Lung (tissue), 12 donors: ENCODE results near the gene FBXL17. TPM values are rescaled to one million over a fixed set of nuclear protein-coding genes. Genes with fewer than 3 reads are reported as not detected.

ENCODE experiments used
- ATAC-seq: fragments of 200-7000 bp; cut with Tn5 transposase; one replicate; pipeline ENCODE4 v1.9.1; 2020; ENCODE audit warnings: moderate number of reproducible peaks; ENCODE audit not compliant: insufficient read depth, low FRiP score
- DNase-seq, 3 donors: peaks; one replicate each; pipeline ENCODE4 v3.0.0-alpha.2; 2013 to 2017
- H3K27ac ChIP-seq, 2 donors: one replicate each; pipeline ENCODE4 v1.5.1; 2013; ENCODE audit warnings: mild to moderate bottlenecking in 2 of 2, moderate library complexity in 2 of 2, control low read depth in 1 of 2, inconsistent platforms in 1 of 2, low read depth in 1 of 2, low read length in 1 of 2
- H3K27me3 ChIP-seq, 3 donors: one replicate each; pipeline ENCODE4 v1.5.1; 2013; ENCODE audit warnings: low read length in 2 of 3; ENCODE audit not compliant: control insufficient read depth in 3 of 3, insufficient read depth in 3 of 3
- H3K36me3 ChIP-seq, 4 donors: one replicate each; pipeline ENCODE4 v1.5.1; 2013; ENCODE audit warnings: low read length in 4 of 4, mild to moderate bottlenecking in 1 of 4, moderate library complexity in 1 of 4; ENCODE audit not compliant: control insufficient read depth in 4 of 4, insufficient read depth in 4 of 4
- H3K4me1 ChIP-seq, 5 donors: one replicate each; pipeline ENCODE4 v1.5.1; 2013; ENCODE audit warnings: low read length in 5 of 5, mild to moderate bottlenecking in 2 of 5, moderate library complexity in 1 of 5; ENCODE audit not compliant: control insufficient read depth in 5 of 5, insufficient read depth in 5 of 5
- H3K4me3 ChIP-seq: one replicate; pipeline ENCODE4 v1.5.1; 2013; ENCODE audit warnings: mild to moderate bottlenecking, control low read depth, moderate library complexity
- H3K9ac ChIP-seq, 2 donors: one replicate each; pipeline ENCODE4 v1.5.1; 2013; ENCODE audit warnings: low read length in 2 of 2, control low read depth in 1 of 2; ENCODE audit not compliant: insufficient read depth in 1 of 2
- H3K9me3 ChIP-seq, 4 donors: one replicate each; pipeline ENCODE4 v1.5.1; 2013; ENCODE audit warnings: low read length in 3 of 4, mild to moderate bottlenecking in 1 of 4, moderate library complexity in 1 of 4; ENCODE audit not compliant: control insufficient read depth in 4 of 4, insufficient read depth in 3 of 4
- WGBS, 2 donors: extraction: QIAGEN DNeasy Blood & Tissue Kit; methylation state at CpG; one replicate each; pipeline ENCODE4 v1.1.7; 2013; 5-methylcytosine and 5-hydroxymethylcytosine counted together
- polyA plus RNA-seq, 2 donors: library from polyadenylated mRNA; stranded (reverse); fragments of 200-250 nt; gene quantifications; one replicate each; pipeline ENCODE4 v1.2.1, GENCODE V29; 2013
- total RNA-seq, 2 donors: library from RNA; depleted of rRNA in 1 of 2; stranded (reverse); fragments of >200 nt in 1 of 2; gene quantifications; one replicate each; pipeline ENCODE4 v1.2.1, GENCODE V29; 2014 to 2021
- TF ChIP-seq, protein P1 (sequence below): IDR thresholded peaks from 2 replicates; pipeline ENCODE4 v1.5.1; 2012; ENCODE audit warnings: mild to moderate bottlenecking; ENCODE audit errors: control extremely low read depth, extremely low read depth
- donor health status: control.
- donor health status: control.
- donor health status: Bipolar disorder and iron deficiency.
- donor health status: healthy.
- donor health status: DM: yes; HTN: yes; CAD: no.

Gene FBXL17
- total and polyA plus RNA-seq, 4 donors, result 4.0 to 23.9 (median 13.6) TPM

- ATAC-seq, result no peak
- H3K27ac ChIP-seq, result no peak overlapping the region
- no peak for DNase-seq
Measured at GRCh38 chr5:108064302-108064701, 317.6 kb downstream of the FBXL17 start.

GRCh38 chr5:108061941-108062340 lies 320.0 kb downstream of the FBXL17 start:
- Histone ChIP-seq H3K36me3 (no peaks in the 10 kb centered on the region), H3K4me3 (no peak overlapping the region), H3K4me1 (peaks cover 0 to 8% (median 3%) of the 10 kb centered on the region in 5 donors), H3K27me3 (no peaks in the 10 kb centered on the region), H3K9ac (no peak overlapping the region), H3K27ac (no peak overlapping the region), H3K9me3 (no peaks in the 10 kb centered on the region)
- WGBS, 2 donors, result 56 to 69% methylated on average over 6 of the region's 6 CpGs
- DNase-seq (peak in 1 of 3 donors; percentile 40), ATAC-seq (no peak)
- TF ChIP-seq, protein P1, sequence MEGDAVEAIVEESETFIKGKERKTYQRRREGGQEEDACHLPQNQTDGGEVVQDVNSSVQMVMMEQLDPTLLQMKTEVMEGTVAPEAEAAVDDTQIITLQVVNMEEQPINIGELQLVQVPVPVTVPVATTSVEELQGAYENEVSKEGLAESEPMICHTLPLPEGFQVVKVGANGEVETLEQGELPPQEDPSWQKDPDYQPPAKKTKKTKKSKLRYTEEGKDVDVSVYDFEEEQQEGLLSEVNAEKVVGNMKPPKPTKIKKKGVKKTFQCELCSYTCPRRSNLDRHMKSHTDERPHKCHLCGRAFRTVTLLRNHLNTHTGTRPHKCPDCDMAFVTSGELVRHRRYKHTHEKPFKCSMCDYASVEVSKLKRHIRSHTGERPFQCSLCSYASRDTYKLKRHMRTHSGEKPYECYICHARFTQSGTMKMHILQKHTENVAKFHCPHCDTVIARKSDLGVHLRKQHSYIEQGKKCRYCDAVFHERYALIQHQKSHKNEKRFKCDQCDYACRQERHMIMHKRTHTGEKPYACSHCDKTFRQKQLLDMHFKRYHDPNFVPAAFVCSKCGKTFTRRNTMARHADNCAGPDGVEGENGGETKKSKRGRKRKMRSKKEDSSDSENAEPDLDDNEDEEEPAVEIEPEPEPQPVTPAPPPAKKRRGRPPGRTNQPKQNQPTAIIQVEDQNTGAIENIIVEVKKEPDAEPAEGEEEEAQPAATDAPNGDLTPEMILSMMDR, result no peak

More at GRCh38 chr5:108064302-108064701, 317.6 kb downstream of the FBXL17 start:
- peaks cover 1 to 17% (median 3%) of the 10 kb centered on the region in 5 donors for H3K4me1 ChIP-seq
- H3K36me3 ChIP-seq, result no peaks in the 10 kb centered on the region
- no peak overlapping the region for H3K4me3 ChIP-seq
- no peaks in the 10 kb centered on the region for H3K27me3 ChIP-seq
- H3K9me3 ChIP-seq, result no peaks in the 10 kb centered on the region
- peak overlapping the region in 1 of 2 donors; percentile 19 for H3K9ac ChIP-seq
- TF ChIP-seq, protein P1, result no peak

- Histone ChIP-seq H3K4me1 (peaks cover 0 to 8% (median 2%) of the 10 kb centered on the region in 5 donors), H3K9me3 (no peaks in the 10 kb centered on the region), H3K27ac (no peak overlapping the region), H3K27me3 (no peaks in the 10 kb centered on the region), H3K4me3 (no peak overlapping the region), H3K36me3 (no peaks in the 10 kb centered on the region), H3K9ac (no peak overlapping the region)
- ATAC-seq (no peak), DNase-seq (no peak)
- TF ChIP-seq, protein P1, result no peak
Measured at GRCh38 chr5:108060340-108060739, 321.6 kb downstream of the FBXL17 start.

GRCh38 chr5:108059334-108059733 lies 322.6 kb downstream of the FBXL17 start:
- WGBS, 2 donors, result 95 to 96% methylated on average over 3 of the region's 3 CpGs
- Histone ChIP-seq H3K36me3 (peaks cover 0 to 3% (median 0%) of the 10 kb centered on the region in 4 donors), H3K9ac (no peak overlapping the region), H3K9me3 (peaks cover 0 to 2% (median under 1%) of the 10 kb centered on the region in 4 donors), H3K4me1 (peaks cover 0 to 8% (median 0%) of the 10 kb centered on the region in 5 donors), H3K27me3 (no peaks in the 10 kb centered on the region), H3K4me3 (no peak overlapping the region), H3K27ac (no peak overlapping the region)
- ATAC-seq (no peak), DNase-seq (no peak)
- TF ChIP-seq, protein P1, result no peak
